HepG2 (cell line): ENCODE results near the gene NUDT8. TPM values are rescaled to one million over a fixed set of nuclear protein-coding genes. Genes with fewer than 3 reads are reported as not detected.

ENCODE experiments used
- KDM5B ChIP-seq: sonication (generic); formaldehyde crosslinking; IDR thresholded peaks from 2 replicates; pipeline ENCODE4 v1.4.0; 2020; ENCODE audit warnings: missing genetic modification reagents, mild to moderate bottlenecking, borderline replicate concordance
- KLF6 ChIP-seq: IDR thresholded peaks from 2 replicates; pipeline ENCODE4 v1.8.0; 2016; ENCODE audit warnings: missing biosample characterization, missing genetic modification reagents
- MBNL3 ChIP-seq: fragments of 250-450 bp; sonication (Bioruptor Pico); conservative IDR thresholded peaks from 2 replicates; pipeline ENCODE4 v1.8.0; 2022; ENCODE audit warnings: mild to moderate bottlenecking, inconsistent platforms
- MTA1 ChIP-seq: sonication (generic); formaldehyde crosslinking; IDR thresholded peaks from 2 replicates; pipeline ENCODE4 v1.4.0; 2020; ENCODE audit warnings: missing genetic modification reagents, mild to moderate bottlenecking, borderline replicate concordance
- PCBP2 ChIP-seq: fragments of 200-400 bp; formaldehyde crosslinking; optimal IDR thresholded peaks from 2 replicates; pipeline ENCODE3; 2018; ENCODE audit warnings: low read length, low read depth; ENCODE audit not compliant: poor library complexity, severe bottlenecking
- RAD51 ChIP-seq: fragments of 450-650 bp; IDR thresholded peaks from 2 replicates; pipeline ENCODE4 v1.6.1; 2016; ENCODE audit warnings: borderline replicate concordance
- ZEB1 ChIP-seq: IDR thresholded peaks from 2 replicates; pipeline ENCODE4 v1.6.1; 2012; ENCODE audit warnings: mild to moderate bottlenecking, low read depth, inconsistent platforms; ENCODE audit not compliant: insufficient replicate concordance
- ZNF205 ChIP-seq: IDR thresholded peaks from 2 replicates; pipeline ENCODE4 v1.6.1; 2018; ENCODE audit warnings: missing biosample characterization, missing genetic modification reagents
- ZNF530 ChIP-seq: sonication (generic); formaldehyde crosslinking; IDR thresholded peaks from 2 replicates; pipeline ENCODE4 v1.5.0; 2020; ENCODE audit warnings: low read depth, mild to moderate bottlenecking, missing genetic modification reagents
- ZNF672 ChIP-seq: sonication (generic); formaldehyde crosslinking; IDR thresholded peaks from 2 replicates; pipeline ENCODE4 v1.8.1; 2022; ENCODE audit warnings: missing genetic modification reagents
- polyA plus RNA-seq, 8 experiments: library from polyadenylated mRNA; depleted of rRNA in 3 of 8; stranded (reverse) in 7 of 8; unstranded in 1 of 8; fragments of >200 nt; fragmentation: Illumina TruSeq in 4 of 8; extraction: Trizol in 4 of 8; gene quantifications; 2 replicates each; pipeline versions ENCODE4 v1.2.1 to v1.2.3, GENCODE V29; 2011 to 2016; ENCODE audit warnings: low read depth in 4 of 8, missing spikeins in 1 of 8, mixed read lengths in 1 of 8; ENCODE audit not compliant: insufficient read depth in 1 of 8
- total RNA-seq, 5 experiments: library from RNA; depleted of rRNA; stranded (reverse); fragments of >200 nt; fragmentation: Illumina TruSeq; extraction: Trizol; gene quantifications; 2 replicates each; pipeline ENCODE4 v1.2.3, GENCODE V29; 2016; ENCODE audit warnings: low read depth in 1 of 5
- TF ChIP-seq, protein P1 (sequence below): sonication (generic); formaldehyde crosslinking; IDR thresholded peaks from 2 replicates; pipeline ENCODE4 v1.5.0; 2020; ENCODE audit warnings: mild to moderate bottlenecking, missing genetic modification reagents
- TF ChIP-seq, protein P2 (sequence below): sonication (generic); formaldehyde crosslinking; IDR thresholded peaks from 2 replicates; pipeline ENCODE4 v1.4.0; 2020; ENCODE audit warnings: missing genetic modification reagents
- TF ChIP-seq, protein P3 (sequence below): sonication (generic); formaldehyde crosslinking; conservative IDR thresholded peaks from 2 replicates; pipeline ENCODE4 v1.4.0; 2020; ENCODE audit warnings: missing genetic modification reagents
- TF ChIP-seq, protein P4 (sequence below): sonication (generic); formaldehyde crosslinking; IDR thresholded peaks from 2 replicates; pipeline ENCODE4 v1.4.0; 2020; ENCODE audit warnings: missing genetic modification reagents, mild to moderate bottlenecking, borderline replicate concordance
- TF ChIP-seq, protein P5 (sequence below): sonication (generic); formaldehyde crosslinking; IDR thresholded peaks from 2 replicates; pipeline ENCODE4 v1.4.0; 2020; ENCODE audit warnings: missing genetic modification reagents, borderline replicate concordance

Gene NUDT8
- total and polyA plus RNA-seq, 2 of the 13 experiments (the other 11 are each of a cell fraction or from before 2014, with no cell fraction given), result 6.7 to 25.8 TPM

DNA sequence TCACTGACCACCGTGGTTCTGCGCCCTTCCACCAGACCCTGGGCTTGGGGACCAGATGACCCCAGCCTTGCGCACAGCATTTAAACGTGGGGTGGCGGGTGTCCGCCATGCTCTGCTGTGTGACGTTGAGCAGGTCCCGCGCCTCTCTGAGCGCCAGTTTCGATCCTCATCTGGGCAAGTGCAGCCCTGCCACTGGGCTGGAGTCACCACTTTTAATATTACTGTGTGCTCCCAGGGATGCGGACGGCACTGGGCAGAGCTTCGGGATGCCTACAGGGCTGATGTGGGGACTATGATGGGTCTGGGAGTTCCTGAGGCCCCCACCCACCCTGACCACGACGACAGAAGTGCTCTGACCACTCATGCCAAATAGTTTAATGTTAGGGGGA lies 1.2 kb upstream of the NUDT8 start (continued):
- TF ChIP-seq, protein P1, sequence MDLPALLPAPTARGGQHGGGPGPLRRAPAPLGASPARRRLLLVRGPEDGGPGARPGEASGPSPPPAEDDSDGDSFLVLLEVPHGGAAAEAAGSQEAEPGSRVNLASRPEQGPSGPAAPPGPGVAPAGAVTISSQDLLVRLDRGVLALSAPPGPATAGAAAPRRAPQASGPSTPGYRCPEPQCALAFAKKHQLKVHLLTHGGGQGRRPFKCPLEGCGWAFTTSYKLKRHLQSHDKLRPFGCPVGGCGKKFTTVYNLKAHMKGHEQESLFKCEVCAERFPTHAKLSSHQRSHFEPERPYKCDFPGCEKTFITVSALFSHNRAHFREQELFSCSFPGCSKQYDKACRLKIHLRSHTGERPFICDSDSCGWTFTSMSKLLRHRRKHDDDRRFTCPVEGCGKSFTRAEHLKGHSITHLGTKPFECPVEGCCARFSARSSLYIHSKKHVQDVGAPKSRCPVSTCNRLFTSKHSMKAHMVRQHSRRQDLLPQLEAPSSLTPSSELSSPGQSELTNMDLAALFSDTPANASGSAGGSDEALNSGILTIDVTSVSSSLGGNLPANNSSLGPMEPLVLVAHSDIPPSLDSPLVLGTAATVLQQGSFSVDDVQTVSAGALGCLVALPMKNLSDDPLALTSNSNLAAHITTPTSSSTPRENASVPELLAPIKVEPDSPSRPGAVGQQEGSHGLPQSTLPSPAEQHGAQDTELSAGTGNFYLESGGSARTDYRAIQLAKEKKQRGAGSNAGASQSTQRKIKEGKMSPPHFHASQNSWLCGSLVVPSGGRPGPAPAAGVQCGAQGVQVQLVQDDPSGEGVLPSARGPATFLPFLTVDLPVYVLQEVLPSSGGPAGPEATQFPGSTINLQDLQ, result no peak
- TF ChIP-seq, protein P2, sequence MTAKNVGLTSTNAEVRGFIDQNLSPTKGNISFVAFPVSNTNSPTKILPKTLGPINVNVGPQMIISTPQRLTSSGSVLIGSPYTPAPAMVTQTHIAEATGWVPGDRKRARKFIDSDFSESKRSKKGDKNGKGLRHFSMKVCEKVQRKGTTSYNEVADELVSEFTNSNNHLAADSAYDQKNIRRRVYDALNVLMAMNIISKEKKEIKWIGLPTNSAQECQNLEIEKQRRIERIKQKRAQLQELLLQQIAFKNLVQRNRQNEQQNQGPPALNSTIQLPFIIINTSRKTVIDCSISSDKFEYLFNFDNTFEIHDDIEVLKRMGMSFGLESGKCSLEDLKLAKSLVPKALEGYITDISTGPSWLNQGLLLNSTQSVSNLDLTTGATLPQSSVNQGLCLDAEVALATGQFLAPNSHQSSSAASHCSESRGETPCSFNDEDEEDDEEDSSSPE (CRISPR knock-in tag), result no peak
- no peak for TF ChIP-seq MTA1 (CRISPR knock-in tag)
- TF ChIP-seq RAD51, result no peak
- TF ChIP-seq, protein P3, sequence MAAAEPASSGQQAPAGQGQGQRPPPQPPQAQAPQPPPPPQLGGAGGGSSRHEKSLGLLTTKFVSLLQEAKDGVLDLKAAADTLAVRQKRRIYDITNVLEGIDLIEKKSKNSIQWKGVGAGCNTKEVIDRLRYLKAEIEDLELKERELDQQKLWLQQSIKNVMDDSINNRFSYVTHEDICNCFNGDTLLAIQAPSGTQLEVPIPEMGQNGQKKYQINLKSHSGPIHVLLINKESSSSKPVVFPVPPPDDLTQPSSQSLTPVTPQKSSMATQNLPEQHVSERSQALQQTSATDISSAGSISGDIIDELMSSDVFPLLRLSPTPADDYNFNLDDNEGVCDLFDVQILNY (CRISPR knock-in tag), result no peak
- no peak for TF ChIP-seq KDM5B
- TF ChIP-seq, protein P4, sequence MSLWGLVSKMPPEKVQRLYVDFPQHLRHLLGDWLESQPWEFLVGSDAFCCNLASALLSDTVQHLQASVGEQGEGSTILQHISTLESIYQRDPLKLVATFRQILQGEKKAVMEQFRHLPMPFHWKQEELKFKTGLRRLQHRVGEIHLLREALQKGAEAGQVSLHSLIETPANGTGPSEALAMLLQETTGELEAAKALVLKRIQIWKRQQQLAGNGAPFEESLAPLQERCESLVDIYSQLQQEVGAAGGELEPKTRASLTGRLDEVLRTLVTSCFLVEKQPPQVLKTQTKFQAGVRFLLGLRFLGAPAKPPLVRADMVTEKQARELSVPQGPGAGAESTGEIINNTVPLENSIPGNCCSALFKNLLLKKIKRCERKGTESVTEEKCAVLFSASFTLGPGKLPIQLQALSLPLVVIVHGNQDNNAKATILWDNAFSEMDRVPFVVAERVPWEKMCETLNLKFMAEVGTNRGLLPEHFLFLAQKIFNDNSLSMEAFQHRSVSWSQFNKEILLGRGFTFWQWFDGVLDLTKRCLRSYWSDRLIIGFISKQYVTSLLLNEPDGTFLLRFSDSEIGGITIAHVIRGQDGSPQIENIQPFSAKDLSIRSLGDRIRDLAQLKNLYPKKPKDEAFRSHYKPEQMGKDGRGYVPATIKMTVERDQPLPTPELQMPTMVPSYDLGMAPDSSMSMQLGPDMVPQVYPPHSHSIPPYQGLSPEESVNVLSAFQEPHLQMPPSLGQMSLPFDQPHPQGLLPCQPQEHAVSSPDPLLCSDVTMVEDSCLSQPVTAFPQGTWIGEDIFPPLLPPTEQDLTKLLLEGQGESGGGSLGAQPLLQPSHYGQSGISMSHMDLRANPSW (CRISPR knock-in tag), result no peak
- TF ChIP-seq, protein P5, sequence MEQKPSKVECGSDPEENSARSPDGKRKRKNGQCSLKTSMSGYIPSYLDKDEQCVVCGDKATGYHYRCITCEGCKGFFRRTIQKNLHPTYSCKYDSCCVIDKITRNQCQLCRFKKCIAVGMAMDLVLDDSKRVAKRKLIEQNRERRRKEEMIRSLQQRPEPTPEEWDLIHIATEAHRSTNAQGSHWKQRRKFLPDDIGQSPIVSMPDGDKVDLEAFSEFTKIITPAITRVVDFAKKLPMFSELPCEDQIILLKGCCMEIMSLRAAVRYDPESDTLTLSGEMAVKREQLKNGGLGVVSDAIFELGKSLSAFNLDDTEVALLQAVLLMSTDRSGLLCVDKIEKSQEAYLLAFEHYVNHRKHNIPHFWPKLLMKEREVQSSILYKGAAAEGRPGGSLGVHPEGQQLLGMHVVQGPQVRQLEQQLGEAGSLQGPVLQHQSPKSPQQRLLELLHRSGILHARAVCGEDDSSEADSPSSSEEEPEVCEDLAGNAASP (CRISPR knock-in tag), result 0 out of 2 replicates have a peak, but pooled peaks have one; percentile 6
- TF ChIP-seq ZNF672 (CRISPR knock-in tag), result no peak
- TF ChIP-seq KLF6 (CRISPR knock-in tag), result no peak
- no peak for TF ChIP-seq ZNF530
- TF ChIP-seq ZNF205 (CRISPR knock-in tag), result no peak; the same call in 1 of the 2 replicates
- no peak for TF ChIP-seq MBNL3 (CRISPR knock-in tag)
- no peak for TF ChIP-seq ZEB1
- no peak for TF ChIP-seq PCBP2
